ENCODE measurements around the gene POU2AF1. TPM values are rescaled to one million over a fixed set of nuclear protein-coding genes. Genes with fewer than 3 reads are reported as not detected.

The POU2AF1 gene
- total and polyA plus RNA-seq, 2 experiments from 2014 or later: not detected

GRCh38 chr11:111403051-111403726 is 24.1 kb upstream of the POU2AF1 start:
- no peaks in the 10 kb centered on the region for H3F3A ChIP-seq (replicated peaks; ENCODE audit: low read depth)
- Mint-ChIP-seq H3K9me3 (peaks cover 4% of the 10 kb centered on the region; the same call in 1 of the 3 replicates), H3K27ac (no peak overlapping the region), H3K4me1 (no peaks in the 10 kb centered on the region), H3K4me3 (no peak overlapping the region), H3K27me3 (ENCODE audit: insufficient read depth, low read depth, poor library complexity) (no peaks in the 10 kb centered on the region), H3K36me3 (ENCODE audit: low read depth) (no peaks in the 10 kb centered on the region)
- H3K79me2 ChIP-seq (replicated peaks; ENCODE audit: insufficient read depth): no peaks in the 10 kb centered on the region
- H3K27me3 ChIP-seq (ENCODE audit: insufficient read depth): no peaks in the 10 kb centered on the region
- no peaks in the 10 kb centered on the region for H3K36me3 ChIP-seq (ENCODE audit: insufficient read depth)
- H3K4me1 ChIP-seq (ENCODE audit: insufficient read depth): no peaks in the 10 kb centered on the region
- no peak overlapping the region for H3K4me3 ChIP-seq
- no peak for DNase-seq (ENCODE audit: low spot score)
- H3K9me2 ChIP-seq (ENCODE audit: insufficient read depth): peaks cover 6% of the 10 kb centered on the region; the same call in 1 of the 2 replicates
- TF ChIP-seq EZH2 (IDR thresholded peaks at IDR 0.05; ENCODE audit: low read depth, unreplicated experiment): no peak
- no peak for TF ChIP-seq CREB1 (CRISPR knock-in tag; IDR thresholded peaks at IDR 0.05; ENCODE audit: low read depth)
- TF ChIP-seq STAT1 (IDR thresholded peaks at IDR 0.05; ENCODE audit: unreplicated experiment): no peak
- TF ChIP-seq EZH2phosphoT487 (IDR thresholded peaks at IDR 0.05; ENCODE audit: unreplicated experiment): no peak
- TF ChIP-seq, protein P1, sequence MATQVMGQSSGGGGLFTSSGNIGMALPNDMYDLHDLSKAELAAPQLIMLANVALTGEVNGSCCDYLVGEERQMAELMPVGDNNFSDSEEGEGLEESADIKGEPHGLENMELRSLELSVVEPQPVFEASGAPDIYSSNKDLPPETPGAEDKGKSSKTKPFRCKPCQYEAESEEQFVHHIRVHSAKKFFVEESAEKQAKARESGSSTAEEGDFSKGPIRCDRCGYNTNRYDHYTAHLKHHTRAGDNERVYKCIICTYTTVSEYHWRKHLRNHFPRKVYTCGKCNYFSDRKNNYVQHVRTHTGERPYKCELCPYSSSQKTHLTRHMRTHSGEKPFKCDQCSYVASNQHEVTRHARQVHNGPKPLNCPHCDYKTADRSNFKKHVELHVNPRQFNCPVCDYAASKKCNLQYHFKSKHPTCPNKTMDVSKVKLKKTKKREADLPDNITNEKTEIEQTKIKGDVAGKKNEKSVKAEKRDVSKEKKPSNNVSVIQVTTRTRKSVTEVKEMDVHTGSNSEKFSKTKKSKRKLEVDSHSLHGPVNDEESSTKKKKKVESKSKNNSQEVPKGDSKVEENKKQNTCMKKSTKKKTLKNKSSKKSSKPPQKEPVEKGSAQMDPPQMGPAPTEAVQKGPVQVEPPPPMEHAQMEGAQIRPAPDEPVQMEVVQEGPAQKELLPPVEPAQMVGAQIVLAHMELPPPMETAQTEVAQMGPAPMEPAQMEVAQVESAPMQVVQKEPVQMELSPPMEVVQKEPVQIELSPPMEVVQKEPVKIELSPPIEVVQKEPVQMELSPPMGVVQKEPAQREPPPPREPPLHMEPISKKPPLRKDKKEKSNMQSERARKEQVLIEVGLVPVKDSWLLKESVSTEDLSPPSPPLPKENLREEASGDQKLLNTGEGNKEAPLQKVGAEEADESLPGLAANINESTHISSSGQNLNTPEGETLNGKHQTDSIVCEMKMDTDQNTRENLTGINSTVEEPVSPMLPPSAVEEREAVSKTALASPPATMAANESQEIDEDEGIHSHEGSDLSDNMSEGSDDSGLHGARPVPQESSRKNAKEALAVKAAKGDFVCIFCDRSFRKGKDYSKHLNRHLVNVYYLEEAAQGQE (IDR thresholded peaks at IDR 0.05; ENCODE audit: unreplicated experiment): no peak
- no peak for TF ChIP-seq POLR2AphosphoS5 (IDR thresholded peaks at IDR 0.05; ENCODE audit: low read depth)
- no peak for TF ChIP-seq ZNF114 (CRISPR knock-in tag; IDR thresholded peaks at IDR 0.05)
- TF ChIP-seq ZNF462 (CRISPR knock-in tag; IDR thresholded peaks at IDR 0.05): no peak
- H4K20me1 ChIP-seq (replicated peaks; ENCODE audit: insufficient read depth): no peaks in the 10 kb centered on the region
- no peak for ATAC-seq
- H3K4me2 ChIP-seq: no peak overlapping the region
- no peak overlapping the region for H3K27ac ChIP-seq (ENCODE audit: low read depth)
- H2AFZ ChIP-seq: no peak overlapping the region

Measured in GM23338 (cell line).